Heart left ventricle (tissue), 16 donors: ENCODE data around the gene TTC3. TPM values are rescaled to one million over a fixed set of nuclear protein-coding genes. Genes with fewer than 3 reads are reported as not detected.

ENCODE experiments used
- ATAC-seq, 4 donors: fragments of 200-7000 bp; cut with Tn5 transposase; one replicate each; pipeline ENCODE4 v1.9.1; 2020 to 2022; ENCODE audit warnings: moderate library complexity in 4 of 4, mild to moderate bottlenecking in 3 of 4, moderate number of reproducible peaks in 1 of 4
- DNase-seq, 5 donors: peaks; one replicate each; pipeline ENCODE4 v3.0.0-alpha.2; 2020
- H3K27ac ChIP-seq, 12 donors: fragments of 200-600 bp; sonication (generic) in 4 of 12; one replicate each; pipeline versions ENCODE4 v1.5.0 to v1.8.0; 2016 to 2022; ENCODE audit warnings: mild to moderate bottlenecking in 2 of 12
- H3K27me3 ChIP-seq, 9 donors: fragments of 200-600 bp; sonication (generic) in 2 of 9; one replicate each; pipeline versions ENCODE4 v1.5.1 to v1.8.0; 2016 to 2022; ENCODE audit warnings: mild to moderate bottlenecking in 3 of 9
- H3K36me3 ChIP-seq, 9 donors: fragments of 200-600 bp; sonication (generic) in 2 of 9; one replicate each; pipeline versions ENCODE4 v1.5.0 to v1.8.0; 2018 to 2022; ENCODE audit warnings: mild to moderate bottlenecking in 2 of 9
- H3K4me1 ChIP-seq, 12 donors: fragments of 200-600 bp; sonication (generic) in 4 of 12; one replicate each; pipeline versions ENCODE4 v1.5.0 to v1.8.0; 2016 to 2022; ENCODE audit warnings: mild to moderate bottlenecking in 3 of 12
- H3K4me3 ChIP-seq, 12 donors: fragments of 200-600 bp; sonication (generic) in 4 of 12; one replicate each; pipeline versions ENCODE4 v1.5.0 to v1.8.0; 2017 to 2022; ENCODE audit warnings: mild to moderate bottlenecking in 9 of 12, moderate library complexity in 4 of 12
- H3K9me3 ChIP-seq, 12 donors: fragments of 200-600 bp; sonication (generic) in 4 of 12; one replicate each; pipeline versions ENCODE4 v1.5.0 to v1.8.0; 2016 to 2022; ENCODE audit warnings: mild to moderate bottlenecking in 1 of 12
- POLR2A ChIP-seq, 2 donors: fragments of 450-650 bp; IDR thresholded peaks; one replicate each; pipeline ENCODE4 v1.6.1; 2017; ENCODE audit warnings: antibody characterized with exemption in 2 of 2, mild to moderate bottlenecking in 2 of 2, moderate library complexity in 2 of 2
- WGBS, 4 donors: extraction: QIAGEN DNeasy Blood & Tissue Kit in 2 of 4; methylation state at CpG; one replicate each; pipeline versions ENCODE4 v1.1.5 to v1.1.7; 2013 to 2018; 5-methylcytosine and 5-hydroxymethylcytosine counted together
- intact Hi-C, 10 donors: fragments of 100-400 bp; cut with DNase I; formaldehyde crosslinking; loops; one replicate each; pipeline versions ENCODE4 v1.11.1 to v1.14.2; 2022
- long read RNA-seq, 3 donors: library from polyadenylated mRNA; unstranded; transcript quantifications; one replicate each; pipeline ENCODE4 v2.0.0, GENCODE V29; 2020 to 2021
- polyA plus RNA-seq, 2 donors: library from polyadenylated mRNA; stranded (reverse); fragments of 200-250 nt; gene quantifications; one replicate each; pipeline ENCODE4 v1.2.3, GENCODE V29; 2013
- total RNA-seq, 9 donors: library from RNA; depleted of rRNA in 2 of 9; stranded (reverse); fragments of >200 nt in 2 of 9; fragmentation: NEBNext Ultra II Directional in 3 of 9; extraction: Animal tissue kit (Norgen Biotek cat#: 25700) in 3 of 9; gene quantifications; one replicate each; pipeline versions ENCODE4 v1.1.0 to v1.2.4, GENCODE V29; 2016 to 2023
- TF ChIP-seq, protein P1 (sequence below), 12 donors: fragments of 200-600 bp; sonication (generic) in 4 of 12; IDR thresholded peaks; one replicate each; pipeline versions ENCODE4 v1.5.0 to v1.8.0; 2018 to 2022; ENCODE audit warnings: antibody characterized with exemption in 12 of 12, mild to moderate bottlenecking in 5 of 12
- donor health status: ischemic (EF 13 %, LVEDD 7.1; RV severe dilation, severe dysfunction).
- donor health status: healthy with polysubstance abuse.
- donor health status: DM: no; HTN: yes; CAD: no.
- donor health status: DM: no; HTN: no; CAD: no.
- donor health status: ischemic (EF 25% LVEDD 6.9; RV normal size, moderate dysfunction).
- donor health status: ischemic (EF 25% LVEDD 5.7; RV mildly dilated, moderate dysfunction).
- donor health status: healthy.
- donor health status: DM: yes; HTN: yes; CAD: no.
- donor health status: ischemic (EF 35%, LVEDD 5.7; RV mildly dilated, moderate dysfunction).
- donor health status: nonischemic (EF 11% LVEDD 7.7; RV severe dilation, severe dysfunction).
- donor health status: DM: yes; HTN: yes; CAD: no.
- donor health status: PGD.
- donor health status: ischemic (EF 29% LVEDD 5.4; RV normal size, mild dysfunction).
- donor health status: nonischemic (EF 23%, LVEDD 6.1; RV moderate dilation, normal function).

The TTC3 gene, protein sequence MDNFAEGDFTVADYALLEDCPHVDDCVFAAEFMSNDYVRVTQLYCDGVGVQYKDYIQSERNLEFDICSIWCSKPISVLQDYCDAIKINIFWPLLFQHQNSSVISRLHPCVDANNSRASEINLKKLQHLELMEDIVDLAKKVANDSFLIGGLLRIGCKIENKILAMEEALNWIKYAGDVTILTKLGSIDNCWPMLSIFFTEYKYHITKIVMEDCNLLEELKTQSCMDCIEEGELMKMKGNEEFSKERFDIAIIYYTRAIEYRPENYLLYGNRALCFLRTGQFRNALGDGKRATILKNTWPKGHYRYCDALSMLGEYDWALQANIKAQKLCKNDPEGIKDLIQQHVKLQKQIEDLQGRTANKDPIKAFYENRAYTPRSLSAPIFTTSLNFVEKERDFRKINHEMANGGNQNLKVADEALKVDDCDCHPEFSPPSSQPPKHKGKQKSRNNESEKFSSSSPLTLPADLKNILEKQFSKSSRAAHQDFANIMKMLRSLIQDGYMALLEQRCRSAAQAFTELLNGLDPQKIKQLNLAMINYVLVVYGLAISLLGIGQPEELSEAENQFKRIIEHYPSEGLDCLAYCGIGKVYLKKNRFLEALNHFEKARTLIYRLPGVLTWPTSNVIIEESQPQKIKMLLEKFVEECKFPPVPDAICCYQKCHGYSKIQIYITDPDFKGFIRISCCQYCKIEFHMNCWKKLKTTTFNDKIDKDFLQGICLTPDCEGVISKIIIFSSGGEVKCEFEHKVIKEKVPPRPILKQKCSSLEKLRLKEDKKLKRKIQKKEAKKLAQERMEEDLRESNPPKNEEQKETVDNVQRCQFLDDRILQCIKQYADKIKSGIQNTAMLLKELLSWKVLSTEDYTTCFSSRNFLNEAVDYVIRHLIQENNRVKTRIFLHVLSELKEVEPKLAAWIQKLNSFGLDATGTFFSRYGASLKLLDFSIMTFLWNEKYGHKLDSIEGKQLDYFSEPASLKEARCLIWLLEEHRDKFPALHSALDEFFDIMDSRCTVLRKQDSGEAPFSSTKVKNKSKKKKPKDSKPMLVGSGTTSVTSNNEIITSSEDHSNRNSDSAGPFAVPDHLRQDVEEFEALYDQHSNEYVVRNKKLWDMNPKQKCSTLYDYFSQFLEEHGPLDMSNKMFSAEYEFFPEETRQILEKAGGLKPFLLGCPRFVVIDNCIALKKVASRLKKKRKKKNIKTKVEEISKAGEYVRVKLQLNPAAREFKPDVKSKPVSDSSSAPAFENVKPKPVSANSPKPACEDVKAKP (N-terminal part only)
- 10 to 100 TPM; 34.5 to 72.1 (median 46.8) TPM for total RNA-seq
- 10 to 100 TPM; 15.2 to 26.5 TPM for polyA plus RNA-seq
- long read RNA-seq, donor 1, transcript TTC3-210 (26 exons, 2,451 nt), result major isoform, 5 of 69 reads
- long read RNA-seq, donor 1, partial matches to known transcripts, result 37 of 69 reads
- long read RNA-seq, donor 1, other reads (novel, unspliced or antisense), result 25 of 69 reads
- long read RNA-seq, donor 2, transcript TTC3-210 (26 exons, 2,451 nt), result major isoform, 12 of 143 reads
- long read RNA-seq, donor 2, partial matches to known transcripts, result 96 of 143 reads
- long read RNA-seq, donor 2, other reads (novel, unspliced or antisense), result 34 of 143 reads
- long read RNA-seq, donor 3, partial matches to known transcripts, result 30 of 61 reads
- long read RNA-seq, donor 3, other reads (novel, unspliced or antisense), result 24 of 61 reads

DNA sequence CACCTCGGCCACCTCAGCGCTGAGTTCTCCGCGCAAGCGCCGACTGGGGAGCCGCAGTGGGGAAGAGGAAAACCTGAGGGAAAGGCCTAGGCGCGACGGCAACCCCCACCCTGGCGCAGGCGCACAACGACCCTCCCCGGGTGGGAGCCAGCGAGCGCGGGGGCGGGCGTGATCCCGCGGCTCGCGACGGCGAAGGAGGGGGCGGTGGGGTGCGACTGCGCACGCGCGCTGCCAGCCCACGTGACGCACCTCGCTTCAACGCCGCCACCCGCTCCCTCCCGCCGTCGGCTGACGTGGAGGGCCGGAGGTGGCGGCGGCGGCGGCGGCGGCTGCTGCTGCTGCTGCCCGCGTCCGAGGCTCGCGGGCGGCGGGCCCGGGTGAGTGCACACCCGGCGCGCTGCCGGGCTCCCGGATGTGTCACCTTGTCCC, at the start of gene TTC3, which contains the start of gene PIGP:
TTC3 (plus strand) TSS at position 267 of the 429 bp plus-strand sequence. CDS start 14,004 bp downstream, outside the sequence.
PIGP (minus strand) TSS at position 84 of the 429 bp plus-strand sequence. CDS start 556 bp downstream, outside the sequence.
- 0% methylated on average over 6 to 61 of the region's 61 CpGs; no CpG with 5 or more reads in 1 of the 4 donors for WGBS, 4 donors
- Histone ChIP-seq H3K36me3 (peaks cover 0 to 20% (median 12%) of the 10 kb centered on the region in 9 donors), H3K27ac (peak within 1 kb of the TSS; percentile 92 to 100 (median 99)), H3K27me3 (no peaks in the 10 kb centered on the region), H3K4me3 (peak within 1 kb of the TSS; percentile 67 to 96 (median 80)), H3K9me3 (peaks cover 0 to 12% (median 0%) of the 10 kb centered on the region in 12 donors), H3K4me1 (peaks cover 0 to 31% (median 18%) of the 10 kb centered on the region in 12 donors)
- ATAC-seq (peak; percentile 84 to 92 (median 88)), DNase-seq (peak; percentile 95 to 99 (median 96))
- intact Hi-C loops, result loop anchor here in 6 of 10 donors (1.0 to 10.0 kb wide), 5 partner anchors 78 to 196 kb away; no protein-coding TSS in a partner anchor
- peak; percentile 42 to 94 for TF ChIP-seq POLR2A (IDR thresholded peaks at IDR 0.05)
- TF ChIP-seq, protein P1, sequence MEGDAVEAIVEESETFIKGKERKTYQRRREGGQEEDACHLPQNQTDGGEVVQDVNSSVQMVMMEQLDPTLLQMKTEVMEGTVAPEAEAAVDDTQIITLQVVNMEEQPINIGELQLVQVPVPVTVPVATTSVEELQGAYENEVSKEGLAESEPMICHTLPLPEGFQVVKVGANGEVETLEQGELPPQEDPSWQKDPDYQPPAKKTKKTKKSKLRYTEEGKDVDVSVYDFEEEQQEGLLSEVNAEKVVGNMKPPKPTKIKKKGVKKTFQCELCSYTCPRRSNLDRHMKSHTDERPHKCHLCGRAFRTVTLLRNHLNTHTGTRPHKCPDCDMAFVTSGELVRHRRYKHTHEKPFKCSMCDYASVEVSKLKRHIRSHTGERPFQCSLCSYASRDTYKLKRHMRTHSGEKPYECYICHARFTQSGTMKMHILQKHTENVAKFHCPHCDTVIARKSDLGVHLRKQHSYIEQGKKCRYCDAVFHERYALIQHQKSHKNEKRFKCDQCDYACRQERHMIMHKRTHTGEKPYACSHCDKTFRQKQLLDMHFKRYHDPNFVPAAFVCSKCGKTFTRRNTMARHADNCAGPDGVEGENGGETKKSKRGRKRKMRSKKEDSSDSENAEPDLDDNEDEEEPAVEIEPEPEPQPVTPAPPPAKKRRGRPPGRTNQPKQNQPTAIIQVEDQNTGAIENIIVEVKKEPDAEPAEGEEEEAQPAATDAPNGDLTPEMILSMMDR (IDR thresholded peaks at IDR 0.05), result no peak

DNA sequence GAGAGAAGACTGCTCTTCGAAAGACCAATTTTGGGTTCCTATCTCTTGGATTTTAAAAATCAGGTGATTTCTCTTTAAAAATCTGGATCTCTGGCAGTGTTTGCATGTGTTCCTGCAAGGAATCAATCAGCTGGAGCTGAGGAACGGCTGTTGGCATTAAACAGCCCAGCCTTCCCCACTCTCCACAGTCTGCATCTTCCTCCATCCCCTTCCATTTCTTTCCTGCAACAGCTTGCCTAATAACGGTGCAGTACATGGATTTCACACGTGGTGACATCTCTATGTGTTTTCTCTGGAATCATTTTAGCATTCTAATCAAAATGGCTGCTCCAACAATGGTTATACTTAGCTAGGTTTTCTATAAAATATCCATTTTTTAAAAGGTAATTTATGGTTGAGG, 46.6 kb upstream of the TTC3 start:
- Histone ChIP-seq H3K9me3 (no peaks in the 10 kb centered on the region), H3K27me3 (peaks cover 0 to 11% (median 0%) of the 10 kb centered on the region in 9 donors), H3K4me1 (no peaks in the 10 kb centered on the region), H3K36me3 (no peaks in the 10 kb centered on the region), H3K4me3 (no peak overlapping the region), H3K27ac (no peak overlapping the region)
- no peak for TF ChIP-seq POLR2A (IDR thresholded peaks at IDR 0.05)
- TF ChIP-seq, protein P1 (IDR thresholded peaks at IDR 0.05), result no peak
- intact Hi-C loops, result no loop called here
- DNase-seq, result no peak
- WGBS, 4 donors, result 39 to 49% (median 43%) methylated on average over 4 of the region's 4 CpGs
- no peak for ATAC-seq

DNA sequence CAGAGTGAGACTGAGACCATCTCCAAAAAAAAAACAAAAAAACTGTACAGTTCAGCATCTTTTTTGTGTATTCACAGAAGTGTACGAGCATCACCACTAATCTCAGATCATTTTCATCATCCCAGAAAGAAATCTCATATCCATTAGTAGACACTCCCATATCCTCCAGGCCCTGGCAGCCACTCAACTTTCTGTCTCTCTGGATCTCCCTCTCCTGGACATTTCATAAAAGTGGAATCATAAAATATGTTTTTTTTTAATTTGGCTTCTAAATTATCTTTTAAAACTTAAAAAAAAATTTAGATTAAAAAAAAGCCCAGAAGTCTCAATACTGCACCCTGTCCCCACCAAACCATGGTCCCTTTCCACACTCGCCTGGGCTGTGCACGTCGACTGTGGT, 44.5 kb upstream of the TTC3 start:
- DNase-seq, result no peak
- intact Hi-C loops, result no loop called here
- WGBS, 4 donors, result 77 to 85% (median 79%) methylated on average over 4 of the region's 4 CpGs

More for the DNA sequence above, 44.5 kb upstream of the TTC3 start:
- no peaks in the 10 kb centered on the region for H3K36me3 ChIP-seq
- TF ChIP-seq, protein P1 (IDR thresholded peaks at IDR 0.05), result no peak
- TF ChIP-seq POLR2A (IDR thresholded peaks at IDR 0.05), result no peak
- no peaks in the 10 kb centered on the region for H3K4me1 ChIP-seq
- H3K27me3 ChIP-seq, result peaks cover 0 to 11% (median 0%) of the 10 kb centered on the region in 9 donors
- no peaks in the 10 kb centered on the region for H3K9me3 ChIP-seq
- H3K27ac ChIP-seq, result no peak overlapping the region
- no peak for ATAC-seq
- H3K4me3 ChIP-seq, result no peak overlapping the region
